Measurements from ENCODE around the gene ARMC3. TPM values are rescaled to one million over a fixed set of nuclear protein-coding genes. Genes with fewer than 3 reads are reported as not detected.
"Not testable (repeated sequence)": the region's sequence is repeated elsewhere in the genome, so short reads cannot be mapped to it uniquely, and the experiment has no call there.

The ARMC3 gene
- total RNA-seq, 1 donor from 2014 or later = under 0.01 TPM

DNA sequence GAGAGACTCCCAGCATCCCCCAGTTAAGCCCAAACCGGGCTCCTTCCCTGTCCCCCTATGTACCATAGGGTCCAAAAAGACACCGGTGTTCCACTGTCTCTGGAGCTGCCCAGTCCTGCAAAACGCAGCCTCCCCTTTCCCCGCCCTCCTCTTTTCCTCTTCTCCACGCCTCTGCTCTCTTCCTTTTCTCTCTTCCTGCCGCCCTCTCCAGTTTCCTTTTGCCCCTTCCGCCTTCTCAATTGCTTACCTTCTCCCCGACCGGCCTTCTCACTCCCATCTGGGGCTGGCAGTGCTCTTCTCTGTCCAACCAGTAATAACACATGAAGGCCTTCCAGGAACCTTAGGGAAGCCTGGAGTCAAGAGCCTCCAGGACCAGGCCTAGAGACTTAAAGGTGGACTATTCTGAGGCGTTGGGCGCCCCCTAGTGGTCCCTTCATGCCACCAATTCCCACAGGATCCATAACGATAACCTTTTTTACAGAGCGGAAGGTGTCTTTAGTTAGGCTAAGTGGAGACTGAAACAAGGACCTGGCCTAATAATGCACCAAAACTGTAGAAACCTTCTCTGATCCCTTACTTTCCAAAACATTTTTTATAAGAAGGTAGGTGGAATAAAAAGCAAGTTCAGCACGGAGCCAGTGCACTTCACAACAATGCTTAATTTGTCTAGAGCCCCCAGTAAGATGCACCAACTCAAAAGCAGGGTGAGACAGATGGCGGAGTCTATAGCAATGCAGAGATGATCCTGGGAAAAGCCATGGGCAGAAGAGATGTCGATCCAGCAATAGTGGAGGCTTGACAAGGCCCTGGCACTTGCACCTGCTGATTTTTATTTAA is 140.3 kb downstream of the ARMC3 start:
- DNase-seq (ENCODE audit: low read depth) (peak; percentile 61), FAIRE-seq (no peak)
- Histone ChIP-seq H3K4me3 (ENCODE audit: low read depth, low read length) (no peak overlapping the region), H3K36me3 (ENCODE audit: control insufficient read depth, insufficient read depth, low read length) (no peaks in the 10 kb centered on the region), H3K27me3 (ENCODE audit: control insufficient read depth, insufficient read depth, low read length) (no peaks in the 10 kb centered on the region)
- TF ChIP-seq, protein P1, sequence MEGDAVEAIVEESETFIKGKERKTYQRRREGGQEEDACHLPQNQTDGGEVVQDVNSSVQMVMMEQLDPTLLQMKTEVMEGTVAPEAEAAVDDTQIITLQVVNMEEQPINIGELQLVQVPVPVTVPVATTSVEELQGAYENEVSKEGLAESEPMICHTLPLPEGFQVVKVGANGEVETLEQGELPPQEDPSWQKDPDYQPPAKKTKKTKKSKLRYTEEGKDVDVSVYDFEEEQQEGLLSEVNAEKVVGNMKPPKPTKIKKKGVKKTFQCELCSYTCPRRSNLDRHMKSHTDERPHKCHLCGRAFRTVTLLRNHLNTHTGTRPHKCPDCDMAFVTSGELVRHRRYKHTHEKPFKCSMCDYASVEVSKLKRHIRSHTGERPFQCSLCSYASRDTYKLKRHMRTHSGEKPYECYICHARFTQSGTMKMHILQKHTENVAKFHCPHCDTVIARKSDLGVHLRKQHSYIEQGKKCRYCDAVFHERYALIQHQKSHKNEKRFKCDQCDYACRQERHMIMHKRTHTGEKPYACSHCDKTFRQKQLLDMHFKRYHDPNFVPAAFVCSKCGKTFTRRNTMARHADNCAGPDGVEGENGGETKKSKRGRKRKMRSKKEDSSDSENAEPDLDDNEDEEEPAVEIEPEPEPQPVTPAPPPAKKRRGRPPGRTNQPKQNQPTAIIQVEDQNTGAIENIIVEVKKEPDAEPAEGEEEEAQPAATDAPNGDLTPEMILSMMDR (IDR thresholded peaks at IDR 0.05; ENCODE audit: insufficient read depth, low read length, severe bottlenecking) = peak; percentile 89

DNA sequence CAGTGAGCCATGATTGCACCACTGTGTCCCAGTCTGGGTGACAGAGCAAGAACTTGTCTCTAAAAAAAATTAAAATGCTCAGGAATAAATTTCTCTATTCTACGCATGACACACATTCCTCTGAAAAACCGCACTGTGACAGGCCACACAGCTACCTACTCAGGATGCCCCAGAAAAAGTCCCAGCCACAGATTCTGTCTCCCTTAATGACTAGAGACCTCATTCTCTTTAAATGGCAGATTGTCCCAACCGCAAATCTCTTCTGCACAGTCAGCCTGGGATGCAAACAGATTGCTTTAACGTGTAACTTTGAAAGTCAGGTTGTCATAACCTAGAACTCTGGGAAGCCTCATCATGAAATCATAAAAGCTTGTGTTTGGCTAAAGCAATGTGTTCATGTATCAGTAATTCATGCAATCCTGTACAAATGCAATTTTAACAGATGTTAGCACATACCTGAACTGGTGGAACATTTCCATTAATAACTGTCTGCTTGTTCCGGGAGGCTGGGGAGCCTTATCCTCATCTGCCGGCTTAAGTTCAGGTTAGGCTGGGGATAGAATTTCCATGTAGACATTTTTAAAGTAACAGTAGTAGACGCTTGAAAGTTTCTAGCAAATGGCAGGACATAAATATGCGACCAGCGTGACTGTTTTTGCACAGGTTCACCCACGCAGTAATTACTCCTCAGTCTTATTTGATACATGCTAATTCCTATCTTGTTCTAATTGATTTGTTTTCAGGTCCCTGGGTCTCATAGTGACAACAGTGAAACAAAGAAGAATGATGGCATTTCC is 141.4 kb downstream of the ARMC3 start:
- DNase-seq (ENCODE audit: low read depth) = no peak
- Histone ChIP-seq H3K27me3 (ENCODE audit: control insufficient read depth, insufficient read depth, low read length) (no peaks in the 10 kb centered on the region), H3K36me3 (ENCODE audit: control insufficient read depth, insufficient read depth, low read length) (no peaks in the 10 kb centered on the region), H3K4me3 (ENCODE audit: low read depth, low read length) (no peak overlapping the region)
- no peak for FAIRE-seq
- TF ChIP-seq, protein P1 (IDR thresholded peaks at IDR 0.05; ENCODE audit: insufficient read depth, low read length, severe bottlenecking) = no peak

DNA sequence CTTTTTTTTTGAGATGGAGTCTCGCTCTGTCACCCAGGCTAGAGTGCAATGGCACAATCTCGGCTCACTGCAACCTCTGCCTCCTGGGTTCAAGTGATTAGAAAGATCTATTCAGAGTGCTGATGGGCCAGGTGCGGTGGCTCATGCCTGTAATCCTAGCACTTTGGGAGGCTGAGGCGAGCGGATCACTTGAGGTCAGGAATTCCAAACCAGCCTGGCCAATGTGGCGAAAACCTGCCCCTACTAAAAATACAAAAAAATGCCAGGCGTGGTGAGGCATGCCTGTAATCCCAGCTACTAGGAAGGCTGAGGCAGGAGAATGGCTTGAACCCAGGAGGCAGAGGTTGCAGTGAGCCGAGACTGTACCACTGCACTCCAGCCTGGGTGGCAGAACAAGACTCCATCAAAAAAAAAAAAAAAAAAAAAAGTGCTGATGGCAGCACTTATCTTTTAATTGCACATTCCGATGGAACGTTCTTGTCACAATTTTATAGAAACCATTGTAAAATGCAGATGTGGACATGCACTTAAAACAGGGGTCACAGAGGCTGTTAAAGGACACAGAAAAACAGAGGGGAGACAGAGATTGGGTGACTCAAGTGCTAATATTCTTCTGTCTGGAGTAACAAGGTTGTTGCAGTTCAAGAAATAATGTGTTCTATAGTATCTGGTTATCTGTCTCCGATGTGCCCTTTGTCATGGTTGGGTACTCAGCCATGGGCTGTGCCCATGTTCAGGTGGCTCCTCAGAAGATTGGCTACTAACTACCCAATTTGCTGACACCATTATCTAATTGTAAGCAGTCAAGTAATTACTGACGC is 142.4 kb downstream of the ARMC3 start:
- not testable (repeated sequence) for FAIRE-seq; DNase-seq (ENCODE audit: low read depth)

GRCh38 chr10:23070913-23071218 is 143.0 kb downstream of the ARMC3 start:
- Histone ChIP-seq H3K27me3 (ENCODE audit: control insufficient read depth, insufficient read depth, low read length) (no peaks in the 10 kb centered on the region), H3K4me3 (ENCODE audit: low read depth, low read length) (no peak overlapping the region), H3K36me3 (ENCODE audit: control insufficient read depth, insufficient read depth, low read length) (no peaks in the 10 kb centered on the region)
- TF ChIP-seq, protein P1 (IDR thresholded peaks at IDR 0.05; ENCODE audit: insufficient read depth, low read length, severe bottlenecking) = no peak
- FAIRE-seq (no peak), DNase-seq (ENCODE audit: low read depth) (no peak)

More for the DNA sequence above, 142.4 kb downstream of the ARMC3 start:
- not testable (repeated sequence) for H3K27me3 ChIP-seq (ENCODE audit: control insufficient read depth, insufficient read depth, low read length); H3K36me3 ChIP-seq (ENCODE audit: control insufficient read depth, insufficient read depth, low read length); H3K4me3 ChIP-seq (ENCODE audit: low read depth, low read length)

GRCh38 chr10:23072593-23072992 is 144.7 kb downstream of the ARMC3 start:
- not testable (repeated sequence) for H3K36me3 ChIP-seq (ENCODE audit: control insufficient read depth, insufficient read depth, low read length); FAIRE-seq; H3K4me3 ChIP-seq (ENCODE audit: low read depth, low read length); DNase-seq (ENCODE audit: low read depth); H3K27me3 ChIP-seq (ENCODE audit: control insufficient read depth, insufficient read depth, low read length)

DNA sequence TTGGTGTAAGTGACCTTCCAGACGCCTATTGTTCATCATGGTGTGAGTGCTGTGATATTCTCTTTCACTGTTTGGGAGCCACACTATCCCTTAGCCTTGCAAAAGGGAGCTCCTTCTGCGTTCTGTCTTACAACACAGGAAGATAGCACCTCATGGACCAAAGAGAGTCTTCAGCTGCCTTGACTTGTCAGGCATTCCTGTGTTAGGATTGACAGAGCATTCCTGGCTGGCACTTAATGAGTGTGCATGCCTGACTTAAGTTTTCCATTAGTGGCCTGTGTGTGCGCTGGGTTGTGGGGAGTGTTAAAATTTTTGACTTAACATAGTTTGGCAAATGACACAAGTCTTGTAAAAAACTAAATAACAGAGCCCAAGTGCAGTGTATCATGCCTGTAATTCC is 145.7 kb downstream of the ARMC3 start:
- FAIRE-seq (peak; percentile 36), DNase-seq (ENCODE audit: low read depth) (peak; percentile 30)
- H3K27me3 ChIP-seq (ENCODE audit: control insufficient read depth, insufficient read depth, low read length) = no peaks in the 10 kb centered on the region
- H3K36me3 ChIP-seq (ENCODE audit: control insufficient read depth, insufficient read depth, low read length) = no peaks in the 10 kb centered on the region
- TF ChIP-seq, protein P1 (IDR thresholded peaks at IDR 0.05; ENCODE audit: insufficient read depth, low read length, severe bottlenecking) = no peak
- H3K4me3 ChIP-seq (ENCODE audit: low read depth, low read length) = no peak overlapping the region

All from bronchial epithelial cell (primary cell).